Measurements from ENCODE around the gene ZNF771. TPM values are rescaled to one million over a fixed set of nuclear protein-coding genes. Genes with fewer than 3 reads are reported as not detected.

ZNF771 gene
- total and polyA plus RNA-seq, 2 donors (not counting 3 experiments of a cell fraction or from before 2014, with no cell fraction given): 11.7 to 16.8 TPM

DNA sequence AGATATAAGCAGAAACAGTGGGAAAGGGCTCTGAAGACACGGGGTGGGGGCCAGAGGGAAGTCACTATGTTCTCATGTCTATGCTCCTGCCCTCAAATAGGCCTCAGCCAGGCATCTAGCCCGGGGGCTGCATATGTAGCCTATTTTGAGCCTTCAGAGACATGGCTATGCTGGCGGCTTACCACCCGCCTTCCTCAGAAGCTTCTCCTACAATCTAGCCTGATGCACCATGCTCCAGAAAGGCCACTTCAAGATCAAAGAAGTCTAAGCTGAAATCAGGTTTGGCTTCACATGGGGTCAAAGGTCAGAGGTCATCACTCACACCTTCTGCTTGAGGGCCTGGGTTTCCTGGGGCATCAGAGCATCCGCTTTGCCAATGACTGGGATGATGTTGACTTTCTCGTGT, 26.6 kb upstream of the ZNF771 start:
- H3K27me3 ChIP-seq (ENCODE audit: control insufficient read depth in 2 of 2, insufficient read depth in 2 of 2, low read length in 2 of 2): no peaks in the 10 kb centered on the region
- no peak for DNase-seq (ENCODE audit: low read depth, low spot score)
- no peak for FAIRE-seq
- ChIA-PET CTCF (interaction anchor here (1.3 kb wide), 1 partner anchor 15 kb away, joined by 3 read pairs; no protein-coding TSS in a partner anchor), POLR2A (no interaction called here)
- H2AFZ ChIP-seq (ENCODE audit: low read depth, low read length): no peak overlapping the region
- H4K20me1 ChIP-seq (replicated peaks; ENCODE audit: control insufficient read depth, extremely low read depth, insufficient read depth, low read length): no peaks in the 10 kb centered on the region
- dilution Hi-C loops (cut with MboI; ENCODE audit: extremely low pct_ligation_motif_present, low sequenced_read_pairs) (no loop called here), intact Hi-C loops (cut with micrococcal nuclease) (no loop called here)
- no peak overlapping the region for H3K4me3 ChIP-seq (replicated peaks in 1 of 3; ENCODE audit: insufficient read depth in 1 of 3, low read depth in 1 of 3, low read length in 3 of 3)
- no peaks in the 10 kb centered on the region for H3K9me1 ChIP-seq (replicated peaks; ENCODE audit: control insufficient read depth, extremely low read depth, insufficient read depth, low read length)
- no peak overlapping the region for H3K4me2 ChIP-seq (ENCODE audit: insufficient read depth, low read length)
- H3K9ac ChIP-seq (replicated peaks; ENCODE audit: extremely low read depth, insufficient read depth, low read length): no peak overlapping the region
- H3K36me3 ChIP-seq (ENCODE audit: control insufficient read depth in 2 of 2, extremely low read depth in 1 of 2, insufficient read depth in 2 of 2, low read length in 2 of 2): no peaks in the 10 kb centered on the region
- no peaks in the 10 kb centered on the region for H3K79me2 ChIP-seq (ENCODE audit: control insufficient read depth, insufficient read depth, low read length)
- peaks cover 12% of the 10 kb centered on the region for H3K4me1 ChIP-seq (ENCODE audit: control insufficient read depth, extremely low read depth, insufficient read depth, low read length)
- TF ChIP-seq EZH2 (IDR thresholded peaks at IDR 0.05; ENCODE audit: borderline replicate concordance, low read depth, low read length, severe bottlenecking) (no peak), POLR2AphosphoS5 (IDR thresholded peaks at IDR 0.05; ENCODE audit: insufficient read depth, low read depth, low read length) (no peak), MYC (IDR thresholded peaks at IDR 0.05; ENCODE audit: low read depth, low read length) (no peak), JUN (IDR thresholded peaks at IDR 0.05; ENCODE audit: borderline replicate concordance, insufficient read depth, insufficient read length, low read depth) (no peak), POLR2A (IDR thresholded peaks at IDR 0.05; ENCODE audit: low read depth, low read length) (no peak), GATA2 (IDR thresholded peaks at IDR 0.05; ENCODE audit: insufficient read depth, insufficient read length, low read depth, low read length) (no peak), FOS (IDR thresholded peaks at IDR 0.05; ENCODE audit: borderline replicate concordance, insufficient read depth, low read length) (no peak)
- TF ChIP-seq, protein P1, sequence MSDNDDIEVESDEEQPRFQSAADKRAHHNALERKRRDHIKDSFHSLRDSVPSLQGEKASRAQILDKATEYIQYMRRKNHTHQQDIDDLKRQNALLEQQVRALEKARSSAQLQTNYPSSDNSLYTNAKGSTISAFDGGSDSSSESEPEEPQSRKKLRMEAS (IDR thresholded peaks at IDR 0.05; ENCODE audit: insufficient read depth, insufficient read length): no peak
- TF ChIP-seq, protein P2, sequence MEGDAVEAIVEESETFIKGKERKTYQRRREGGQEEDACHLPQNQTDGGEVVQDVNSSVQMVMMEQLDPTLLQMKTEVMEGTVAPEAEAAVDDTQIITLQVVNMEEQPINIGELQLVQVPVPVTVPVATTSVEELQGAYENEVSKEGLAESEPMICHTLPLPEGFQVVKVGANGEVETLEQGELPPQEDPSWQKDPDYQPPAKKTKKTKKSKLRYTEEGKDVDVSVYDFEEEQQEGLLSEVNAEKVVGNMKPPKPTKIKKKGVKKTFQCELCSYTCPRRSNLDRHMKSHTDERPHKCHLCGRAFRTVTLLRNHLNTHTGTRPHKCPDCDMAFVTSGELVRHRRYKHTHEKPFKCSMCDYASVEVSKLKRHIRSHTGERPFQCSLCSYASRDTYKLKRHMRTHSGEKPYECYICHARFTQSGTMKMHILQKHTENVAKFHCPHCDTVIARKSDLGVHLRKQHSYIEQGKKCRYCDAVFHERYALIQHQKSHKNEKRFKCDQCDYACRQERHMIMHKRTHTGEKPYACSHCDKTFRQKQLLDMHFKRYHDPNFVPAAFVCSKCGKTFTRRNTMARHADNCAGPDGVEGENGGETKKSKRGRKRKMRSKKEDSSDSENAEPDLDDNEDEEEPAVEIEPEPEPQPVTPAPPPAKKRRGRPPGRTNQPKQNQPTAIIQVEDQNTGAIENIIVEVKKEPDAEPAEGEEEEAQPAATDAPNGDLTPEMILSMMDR (IDR thresholded peaks at IDR 0.05; ENCODE audit: extremely low read depth in 1 of 2, insufficient read depth in 1 of 2, low read depth in 1 of 2, low read length in 2 of 2): no peak
- no peak overlapping the region for H3K27ac ChIP-seq (ENCODE audit: insufficient read depth, low read depth, low read length)
- no peaks in the 10 kb centered on the region for H3K9me3 ChIP-seq (replicated peaks; ENCODE audit: control insufficient read depth, insufficient read depth, low read length)
- BruUV-seq (replicated peaks): no TSS peak

All from endothelial cell of umbilical vein (primary cell).